OCI-LY3 (cell line): Measurements from ENCODE around the gene FGG.

Source experiments
- H2AFZ ChIP-seq: fragments of 200-600, 300-600 bp; shearing (Covaris generic); 2 replicates; pipeline ENCODE4 v1.6.0; 2014; ENCODE audit warnings: antibody characterized with exemption, low read depth, low read length
- H3K27ac ChIP-seq: fragments of 200-600, 300-600 bp; sonication (generic); 2 replicates; pipeline ENCODE4 v1.5.1; 2014; ENCODE audit warnings: mild to moderate bottlenecking, low read length, moderate library complexity, mixed read lengths
- H3K27me3 ChIP-seq: fragments of 200-600, 300-600 bp; sonication (generic); 2 replicates; pipeline ENCODE4 v1.6.1; 2014; ENCODE audit warnings: low read depth, low read length, mixed read lengths
- H3K36me3 ChIP-seq: fragments of 200-600, 300-600 bp; sonication (generic); replicated peaks from 2 replicates; pipeline ENCODE3; 2014; ENCODE audit warnings: low read depth, low read length, mixed read lengths
- H3K4me1 ChIP-seq: fragments of 300-600, 200-600 bp; sonication (generic); 2 replicates; pipeline ENCODE4 v1.6.1; 2014; ENCODE audit warnings: low read length, mixed read lengths
- H3K4me2 ChIP-seq: fragments of 200-600, 300-600 bp; sonication (generic); 2 replicates; pipeline ENCODE4 v1.6.1; 2014; ENCODE audit warnings: low read length, mixed read lengths
- H3K4me3 ChIP-seq: fragments of 300-600, 200-600 bp; sonication (generic); 2 replicates; pipeline ENCODE4 v1.5.1; 2014; ENCODE audit warnings: antibody characterized with exemption, mild to moderate bottlenecking, low read length, moderate library complexity
- H3K79me2 ChIP-seq: fragments of 300-600, 200-600 bp; shearing (Covaris generic); 2 replicates; pipeline ENCODE4 v1.6.1; 2014; ENCODE audit warnings: mild to moderate bottlenecking, low read length, mixed read lengths
- H3K9ac ChIP-seq: fragments of 300-600, 200-600 bp; shearing (Covaris generic); 2 replicates; pipeline ENCODE4 v1.6.0; 2014; ENCODE audit warnings: mild to moderate bottlenecking, low read length, moderate library complexity
- H3K9me3 ChIP-seq: fragments of 200-600, 300-600 bp; shearing (Covaris generic); 2 replicates; pipeline ENCODE4 v1.6.1; 2014; ENCODE audit warnings: low read length, mixed read lengths; ENCODE audit not compliant: insufficient read depth
- H4K20me1 ChIP-seq: fragments of 200-600, 300-600 bp; sonication (generic); 2 replicates; pipeline ENCODE4 v1.6.1; 2016; ENCODE audit warnings: low read length, mixed read lengths; ENCODE audit not compliant: insufficient read depth
- CTCF ChIP-seq: fragments of 200-600, 300-600 bp; sonication (generic); IDR thresholded peaks from 2 replicates; pipeline ENCODE4 v1.5.1; 2014; ENCODE audit warnings: antibody characterized with exemption, low read length, low read depth
- EZH2phosphoT487 ChIP-seq: fragments of 200-600 bp; shearing (Covaris generic); IDR thresholded peaks from 2 replicates; pipeline ENCODE4 v1.6.1; 2018; ENCODE audit warnings: antibody characterized with exemption, mixed run types, low read depth

Gene FGG

GRCh38 chr4:154608361-154609252, 3.8 kb downstream of the FGG start:
- no peak overlapping the region for H3K4me3 ChIP-seq
- H3K4me1 ChIP-seq, result no peaks in the 10 kb centered on the region
- no peak overlapping the region for H2AFZ ChIP-seq
- no peaks in the 10 kb centered on the region for H3K79me2 ChIP-seq
- no peaks in the 10 kb centered on the region for H4K20me1 ChIP-seq
- TF ChIP-seq CTCF, result no peak
- TF ChIP-seq EZH2phosphoT487, result no peak
- no peak overlapping the region for H3K9ac ChIP-seq
- no peak overlapping the region for H3K4me2 ChIP-seq
- peaks cover 10% of the 10 kb centered on the region for H3K27me3 ChIP-seq
- no peak overlapping the region for H3K27ac ChIP-seq
- no peaks in the 10 kb centered on the region for H3K36me3 ChIP-seq
- no peaks in the 10 kb centered on the region for H3K9me3 ChIP-seq

DNA sequence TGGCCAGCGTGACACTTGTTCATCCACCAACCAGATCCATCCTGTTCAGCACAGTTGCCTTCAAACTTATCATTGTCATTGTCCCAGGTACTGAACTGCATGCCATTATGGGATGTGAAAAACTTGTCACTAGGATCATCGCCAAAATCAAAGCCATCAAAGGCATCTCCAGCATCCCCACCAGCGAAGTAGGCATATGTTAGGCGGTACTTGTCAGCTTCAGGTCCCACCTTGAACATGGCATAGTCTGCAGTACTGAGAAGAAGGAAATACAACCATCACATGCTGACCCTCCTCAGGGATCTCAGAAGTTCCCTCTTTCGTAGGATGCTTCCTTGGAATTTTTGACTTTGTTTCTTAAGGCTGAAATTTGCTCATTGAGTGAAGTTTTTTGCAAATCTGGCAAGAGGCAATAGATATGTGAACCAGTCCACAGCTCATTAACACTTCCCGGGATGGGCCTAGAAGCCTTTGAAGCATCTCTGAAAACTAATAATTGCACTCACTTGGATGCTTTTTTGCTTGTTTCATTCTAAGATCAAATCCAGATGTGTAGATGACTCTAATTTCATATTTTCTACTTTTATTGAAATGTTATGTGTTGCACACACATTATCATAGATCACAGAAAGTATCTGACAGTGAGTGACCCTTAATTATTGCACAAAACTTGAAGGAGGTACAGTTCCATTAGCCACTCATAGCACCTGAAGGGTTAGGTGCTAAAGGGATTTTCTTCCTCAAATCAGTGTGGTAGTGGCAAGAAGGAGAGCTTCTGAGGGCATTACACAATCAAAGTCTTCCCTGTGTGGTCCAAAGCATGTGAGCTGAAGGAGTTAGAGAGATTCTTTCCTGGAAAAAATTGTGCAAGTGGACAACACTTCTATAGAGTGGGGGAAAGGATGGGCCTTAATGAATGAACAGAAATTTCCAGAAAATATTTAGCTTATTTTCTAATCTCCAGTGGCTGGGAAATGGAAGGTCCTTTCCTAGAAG, 5.4 kb downstream of the FGG start:
- H4K20me1 ChIP-seq, result no peaks in the 10 kb centered on the region
- TF ChIP-seq CTCF, result no peak

DNA sequence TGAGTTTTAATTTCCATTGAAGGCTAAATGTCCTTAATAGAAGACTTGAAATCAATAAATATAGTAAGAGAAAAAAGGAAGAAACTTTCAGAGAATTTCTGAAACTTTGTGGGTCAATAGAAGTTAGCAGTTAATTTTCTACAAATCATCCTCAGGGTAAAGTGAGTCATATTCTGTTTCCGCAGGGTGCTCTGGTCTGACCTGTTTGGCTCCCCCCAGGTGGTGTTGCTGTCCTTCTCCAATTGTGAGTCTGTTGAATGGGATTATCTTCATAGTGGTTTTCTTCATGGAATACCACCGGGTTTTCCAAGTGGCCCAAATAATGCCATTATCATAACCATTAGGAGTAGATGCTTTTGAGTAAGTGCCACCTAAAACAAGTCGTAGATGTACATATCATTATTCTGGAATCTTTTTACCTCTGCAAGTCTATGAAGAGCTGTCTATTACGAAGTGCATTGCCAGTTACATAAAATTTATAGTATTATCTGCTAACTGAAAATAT, 7.7 kb downstream of the FGG start:
- Histone ChIP-seq H3K27ac (no peak overlapping the region), H3K4me3 (no peak overlapping the region), H3K9me3 (no peaks in the 10 kb centered on the region), H4K20me1 (no peaks in the 10 kb centered on the region), H2AFZ (no peak overlapping the region), H3K9ac (no peak overlapping the region), H3K36me3 (no peaks in the 10 kb centered on the region), H3K4me1 (no peaks in the 10 kb centered on the region), H3K4me2 (no peak overlapping the region), H3K79me2 (no peaks in the 10 kb centered on the region), H3K27me3 (peaks cover 13% of the 10 kb centered on the region)
- TF ChIP-seq CTCF, result no peak
- TF ChIP-seq EZH2phosphoT487, result no peak

More for the DNA sequence above, 5.4 kb downstream of the FGG start:
- H3K4me3 ChIP-seq, result no peak overlapping the region
- H3K36me3 ChIP-seq, result no peaks in the 10 kb centered on the region
- no peak overlapping the region for H3K9ac ChIP-seq
- H2AFZ ChIP-seq, result no peak overlapping the region
- H3K4me1 ChIP-seq, result no peaks in the 10 kb centered on the region
- H3K79me2 ChIP-seq, result no peaks in the 10 kb centered on the region
- no peak overlapping the region for H3K27ac ChIP-seq
- H3K4me2 ChIP-seq, result no peak overlapping the region
- no peaks in the 10 kb centered on the region for H3K9me3 ChIP-seq
- peaks cover 10% of the 10 kb centered on the region for H3K27me3 ChIP-seq
